GM23338 (cell line): ENCODE measurements around the gene SLC6A18. TPM values are rescaled to one million over a fixed set of nuclear protein-coding genes. Genes with fewer than 3 reads are reported as not detected.

Experiments used
- ATAC-seq: fragments of 200-7000 bp; cut with Tn5 transposase; 3 replicates; pipeline ENCODE4 v1.9.1; 2020
- DNase-seq: peaks from one replicate; pipeline ENCODE4 v3.0.0-alpha.2; 2015; ENCODE audit warnings: low spot score
- H2AFZ ChIP-seq: fragments of 200-600 bp; sonication (generic); 2 replicates; pipeline ENCODE4 v1.8.0; 2016; ENCODE audit warnings: antibody characterized with exemption, mild to moderate bottlenecking, moderate library complexity
- H3F3A ChIP-seq: fragments of 200-600 bp; sonication (generic); replicated peaks from 2 replicates; pipeline ENCODE4 v1.8.0; 2017; ENCODE audit warnings: antibody characterized with exemption, mixed run types, low read depth
- H3K27ac ChIP-seq: fragments of 200-600 bp; sonication (generic); 2 replicates; pipeline ENCODE4 v1.6.1; 2016; ENCODE audit warnings: low read depth
- H3K27me3 ChIP-seq: fragments of 200-600 bp; sonication (generic); 2 replicates; pipeline ENCODE4 v1.8.0; 2016; ENCODE audit warnings: mild to moderate bottlenecking, mixed run types, moderate library complexity; ENCODE audit not compliant: insufficient read depth
- H3K36me3 ChIP-seq: fragments of 200-600 bp; sonication (generic); 2 replicates; pipeline ENCODE4 v1.8.0; 2016; ENCODE audit warnings: mild to moderate bottlenecking; ENCODE audit not compliant: insufficient read depth
- H3K4me1 ChIP-seq: fragments of 200-600 bp; sonication (generic); 2 replicates; pipeline ENCODE4 v1.8.0; 2016; ENCODE audit warnings: mild to moderate bottlenecking, moderate library complexity; ENCODE audit not compliant: insufficient read depth
- H3K4me2 ChIP-seq: fragments of 200-600 bp; sonication (generic); 2 replicates; pipeline ENCODE4 v1.7.1; 2017; ENCODE audit warnings: mixed run types
- H3K4me3 ChIP-seq: fragments of 200-600 bp; sonication (generic); 2 replicates; pipeline ENCODE4 v1.6.1; 2016; ENCODE audit warnings: mixed run types
- H3K79me2 ChIP-seq: fragments of 200-600 bp; sonication (generic); replicated peaks from 2 replicates; pipeline ENCODE4 v1.8.0; 2017; ENCODE audit warnings: mild to moderate bottlenecking; ENCODE audit not compliant: insufficient read depth
- H3K9me2 ChIP-seq: fragments of 200-600 bp; sonication (generic); 2 replicates; pipeline ENCODE4 v1.8.0; 2017; ENCODE audit not compliant: insufficient read depth
- H4K20me1 ChIP-seq: fragments of 200-600 bp; sonication (generic); replicated peaks from 2 replicates; pipeline ENCODE4 v1.8.0; 2017; ENCODE audit warnings: mild to moderate bottlenecking; ENCODE audit not compliant: insufficient read depth
- H3K27ac Mint-ChIP-seq: 2 replicates; pipeline ENCODE4 v1.8.0; 2020; ENCODE audit warnings: inconsistent platforms, mild to moderate bottlenecking, moderate library complexity, mixed read lengths
- H3K27me3 Mint-ChIP-seq: 3 replicates; pipeline ENCODE4 v1.8.0; 2022; ENCODE audit warnings: low read depth, mild to moderate bottlenecking, moderate library complexity, mixed read lengths, inconsistent platforms; ENCODE audit not compliant: insufficient read depth, poor library complexity
- H3K36me3 Mint-ChIP-seq: 3 replicates; pipeline ENCODE4 v1.8.0; 2021; ENCODE audit warnings: low read depth, mild to moderate bottlenecking, inconsistent platforms, moderate library complexity, mixed read lengths
- H3K4me1 Mint-ChIP-seq: 3 replicates; pipeline ENCODE4 v1.8.0; 2020; ENCODE audit warnings: mild to moderate bottlenecking, inconsistent platforms, mixed read lengths
- H3K4me3 Mint-ChIP-seq: 3 replicates; pipeline ENCODE4 v1.8.0; 2021; ENCODE audit warnings: moderate library complexity, mild to moderate bottlenecking, inconsistent platforms, mixed read lengths
- H3K9me3 Mint-ChIP-seq: 3 replicates; pipeline ENCODE4 v1.8.0; 2020; ENCODE audit warnings: moderate library complexity, mild to moderate bottlenecking, inconsistent platforms, mixed read lengths
- CTCF ChIP-seq, 2 experiments: fragments of 200-600 bp in 1 of 2; sonication (generic) in 1 of 2; conservative IDR thresholded peaks; 2 replicates each; pipeline versions ENCODE4 v1.5.1 to v1.6.1; 2016 to 2017; ENCODE audit warnings: antibody characterized with exemption in 2 of 2, low read depth in 2 of 2, mild to moderate bottlenecking in 2 of 2, moderate library complexity in 1 of 2
- ETS1 ChIP-seq: IDR thresholded peaks from 2 replicates; pipeline ENCODE4 v1.6.1; 2016; ENCODE audit warnings: antibody characterized with exemption
- EZH2phosphoT487 ChIP-seq: fragments of 200-600 bp; sonication (generic); IDR thresholded peaks from one replicate; pipeline ENCODE4 v1.8.1; 2018; ENCODE audit warnings: antibody characterized with exemption; ENCODE audit not compliant: unreplicated experiment
- NANOG ChIP-seq: IDR thresholded peaks from 2 replicates; pipeline ENCODE4 v1.6.1; 2016; ENCODE audit warnings: antibody characterized with exemption, borderline replicate concordance
- POLR2AphosphoS5 ChIP-seq: IDR thresholded peaks from 2 replicates; pipeline ENCODE4 v1.6.1; 2016; ENCODE audit warnings: antibody characterized with exemption, low read depth
- REST ChIP-seq: IDR thresholded peaks from one replicate; pipeline ENCODE4 v1.6.1; 2018; ENCODE audit warnings: antibody characterized with exemption; ENCODE audit not compliant: unreplicated experiment
- ZNF114 ChIP-seq: fragments of 250-450 bp; sonication (Bioruptor Pico); IDR thresholded peaks from 2 replicates; pipeline ENCODE4 v1.5.0; 2020; ENCODE audit warnings: mild to moderate bottlenecking, moderate library complexity
- ZNF331 ChIP-seq: fragments of 250-450 bp; sonication (Bioruptor Pico); IDR thresholded peaks from 2 replicates; pipeline ENCODE4 v1.5.0; 2020; ENCODE audit warnings: low read depth, mild to moderate bottlenecking, moderate library complexity
- polyA plus RNA-seq: library from polyadenylated mRNA; unstranded; fragments of >200 nt; fragmentation: Nextera tagmentation; extraction: Ambion mirVana; gene quantifications from 2 replicates; pipeline ENCODE4 v1.2.1, GENCODE V29; 2016
- total RNA-seq: library from RNA; depleted of rRNA; stranded (reverse); fragments of >200 nt; shearing (Covaris generic); gene quantifications from 2 replicates; pipeline ENCODE4 v1.2.3, GENCODE V29; 2014

Gene SLC6A18
- total and polyA plus RNA-seq, 2 experiments from 2014 or later: not detected

- TF ChIP-seq REST: no peak
Measured at GRCh38 chr5:1261643-1262042, 36.5 kb downstream of the SLC6A18 start (continued).

GRCh38 chr5:1262381-1262780 lies 37.2 kb downstream of the SLC6A18 start:
- TF ChIP-seq NANOG (no peak), EZH2phosphoT487 (no peak), POLR2AphosphoS5 (no peak), REST (no peak)
- Mint-ChIP-seq H3K27me3 (peaks cover 11% of the 10 kb centered on the region), H3K36me3 (peaks cover 71% of the 10 kb centered on the region), H3K27ac (no peak overlapping the region), H3K4me1 (no peaks in the 10 kb centered on the region), H3K9me3 (peaks cover 20% of the 10 kb centered on the region; the same call in 2 of the 3 replicates), H3K4me3 (no peak overlapping the region)
- H3K4me1 ChIP-seq: no peaks in the 10 kb centered on the region
- H3K36me3 ChIP-seq: peaks cover 23% of the 10 kb centered on the region
- H2AFZ ChIP-seq: no peak overlapping the region
- ATAC-seq: no peak
- H3K27me3 ChIP-seq: no peaks in the 10 kb centered on the region
- no peaks in the 10 kb centered on the region for H3F3A ChIP-seq
- no peaks in the 10 kb centered on the region for H3K79me2 ChIP-seq
- H4K20me1 ChIP-seq: no peaks in the 10 kb centered on the region
- H3K9me2 ChIP-seq: no peaks in the 10 kb centered on the region
- no peak overlapping the region for H3K4me2 ChIP-seq
- peak; percentile 40 for DNase-seq
- H3K27ac ChIP-seq: no peak overlapping the region
- H3K4me3 ChIP-seq: no peak overlapping the region

- no peaks in the 10 kb centered on the region for H3K9me2 ChIP-seq
- no peaks in the 10 kb centered on the region for H3K4me1 ChIP-seq
- H3F3A ChIP-seq: no peaks in the 10 kb centered on the region
- Mint-ChIP-seq H3K4me3 (no peak overlapping the region), H3K9me3 (peaks cover 20% of the 10 kb centered on the region; the same call in 2 of the 3 replicates), H3K27ac (no peak overlapping the region), H3K27me3 (peaks cover 9% of the 10 kb centered on the region), H3K36me3 (peaks cover 78% of the 10 kb centered on the region), H3K4me1 (no peaks in the 10 kb centered on the region)
- H3K27ac ChIP-seq: no peak overlapping the region
- H3K36me3 ChIP-seq: peaks cover 29% of the 10 kb centered on the region
- H4K20me1 ChIP-seq: no peaks in the 10 kb centered on the region
- no peaks in the 10 kb centered on the region for H3K79me2 ChIP-seq
- no peak overlapping the region for H3K4me2 ChIP-seq
- ATAC-seq: peak; percentile 23; the same call in 2 of the 3 replicates
- no peak overlapping the region for H3K4me3 ChIP-seq
- no peaks in the 10 kb centered on the region for H3K27me3 ChIP-seq
- DNase-seq: no peak
- H2AFZ ChIP-seq: no peak overlapping the region
- TF ChIP-seq ZNF114 (CRISPR knock-in tag) (no peak), CTCF (conservative IDR thresholded peaks at IDR 0.05; ENCODE audit: low read depth in 2 of 2) (no peak), ZNF331 (CRISPR knock-in tag) (no peak), EZH2phosphoT487 (no peak), POLR2AphosphoS5 (no peak), ETS1 (no peak), NANOG (no peak)
Measured at GRCh38 chr5:1264211-1264610, 39.0 kb downstream of the SLC6A18 start.
